ENCODE measurements around the gene AMFR.

Gene AMFR

GRCh38 chr16:56315955-56316354 lies 109.4 kb downstream of the AMFR start:
- in situ Hi-C loops (cut with MboI; ENCODE audit: low sequenced_read_pairs): loop anchor here (25.0 kb wide), 1 partner anchor 379 kb away; no protein-coding TSS in a partner anchor

GRCh38 chr16:56314244-56314850 lies 111.0 kb downstream of the AMFR start:
- in situ Hi-C loops (cut with MboI; ENCODE audit: low sequenced_read_pairs): loop anchor here (25.0 kb wide), 1 partner anchor 377 kb away; no protein-coding TSS in a partner anchor

- in situ Hi-C loops (cut with MboI; ENCODE audit: low sequenced_read_pairs): loop anchor here (25.0 kb wide), 1 partner anchor 375 kb away; no protein-coding TSS in a partner anchor
Observed at GRCh38 chr16:56312556-56312955, 112.8 kb downstream of the AMFR start.

GRCh38 chr16:56312028-56312300 lies 113.4 kb downstream of the AMFR start:
- in situ Hi-C loops (cut with MboI; ENCODE audit: low sequenced_read_pairs): loop anchor here (25.0 kb wide), 1 partner anchor 375 kb away; no protein-coding TSS in a partner anchor

Data from HL-60/S4 treated with phorbol 12-myristate 13-acetate at 8.2 ng/mL for 4 days and 3 days (cell line).